Vagina (tissue), 1 donor: ENCODE measurements around the gene BBS2. TPM values are rescaled to one million over a fixed set of nuclear protein-coding genes. Genes with fewer than 3 reads are reported as not detected.

Experiments
- total RNA-seq: library from RNA; depleted of rRNA; stranded (reverse); fragments of >200 nt; gene quantifications from one replicate; pipeline ENCODE4 v1.2.3, GENCODE V29; 2016

The BBS2 gene
- total RNA-seq, 1 donor from 2014 or later, result 89.9 TPM

Other genes with a start within 250 kb of the BBS2 start
- 132 TPM for gene AMFR, start 94.5 kb downstream of the BBS2 start, total RNA-seq
- gene NUDT21, start 68.7 kb downstream of the BBS2 start, total RNA-seq, result 38.1 TPM
- gene OGFOD1, start 68.5 kb downstream of the BBS2 start, total RNA-seq, result 14.5 TPM
- gene MT4, start 45.0 kb upstream of the BBS2 start, total RNA-seq, result 25.8 TPM
- 12.8 TPM for gene MT3, start 69.5 kb upstream of the BBS2 start, total RNA-seq
- gene MT2A, start 88.6 kb upstream of the BBS2 start, total RNA-seq, result 661 TPM
- gene MT1E, start 105.8 kb upstream of the BBS2 start, total RNA-seq, result 564 TPM
- 63.3 TPM for gene MT1M, start 112.6 kb upstream of the BBS2 start, total RNA-seq
- gene MT1A, start 118.6 kb upstream of the BBS2 start, total RNA-seq, result 110 TPM
- gene MT1B, start 131.9 kb upstream of the BBS2 start, total RNA-seq, result not detected
- gene MT1F, start 137.9 kb upstream of the BBS2 start, total RNA-seq, result 16.0 TPM
- gene MT1G, start 148.0 kb upstream of the BBS2 start, total RNA-seq, result not detected
- not detected for gene MT1H, start 149.8 kb upstream of the BBS2 start, total RNA-seq
- 3,049 TPM for gene MT1X, start 162.4 kb upstream of the BBS2 start, total RNA-seq
- 43.7 TPM for gene NUP93, start 210.1 kb upstream of the BBS2 start, total RNA-seq